WTC11 (cell line): ENCODE measurements around the gene UCKL1. TPM values are rescaled to one million over a fixed set of nuclear protein-coding genes. Genes with fewer than 3 reads are reported as not detected.

ENCODE experiments used
- ATAC-seq: fragments of 200-7000 bp; cut with Tn5 transposase; 2 replicates; pipeline ENCODE4 v1.10.0; 2021; ENCODE audit warnings: mild to moderate bottlenecking, moderate library complexity
- CTCF ChIA-PET: fragments of 300-600 bp; sonication (Branson Sonifier 250); formaldehyde crosslinking; loops from one replicate; lab custom pipeline; 2021; ENCODE audit warnings: antibody characterized with exemption; lab: Charles Lee
- POLR2A ChIA-PET: fragments of 350-600 bp; sonication (Branson Sonifier 250); formaldehyde crosslinking; loops from one replicate; lab custom pipeline; 2021; ENCODE audit warnings: antibody characterized with exemption; lab: Charles Lee
- DNase-seq: peaks from one replicate; pipeline ENCODE4 v3.0.0; 2021; ENCODE audit warnings: low spot score
- H3K27ac Mint-ChIP-seq: 2 replicates; pipeline ENCODE4 v1.8.0; 2021; ENCODE audit warnings: mixed read lengths
- H3K27me3 Mint-ChIP-seq: 2 replicates; pipeline ENCODE4 v1.8.0; 2021; ENCODE audit warnings: low read depth, mild to moderate bottlenecking, moderate library complexity, mixed read lengths
- H3K36me3 Mint-ChIP-seq: 2 replicates; pipeline ENCODE4 v1.8.0; 2021; ENCODE audit warnings: mixed read lengths
- H3K4me1 Mint-ChIP-seq: 2 replicates; pipeline ENCODE4 v1.8.0; 2022; ENCODE audit warnings: mixed read lengths
- H3K4me3 Mint-ChIP-seq: 2 replicates; pipeline ENCODE4 v1.8.0; 2021; ENCODE audit warnings: mild to moderate bottlenecking, moderate library complexity, mixed read lengths
- H3K9me3 Mint-ChIP-seq: 2 replicates; pipeline ENCODE4 v1.8.0; 2021; ENCODE audit warnings: mixed read lengths
- E2F1 ChIP-seq: sonication (generic); formaldehyde crosslinking; IDR thresholded peaks from 2 replicates; pipeline ENCODE4 v1.8.0; 2022; ENCODE audit warnings: mild to moderate bottlenecking, missing genetic modification reagents
- FOXP4 ChIP-seq: sonication (generic); formaldehyde crosslinking; IDR thresholded peaks from 2 replicates; pipeline ENCODE4 v1.8.0; 2022; ENCODE audit warnings: mild to moderate bottlenecking, missing genetic modification reagents
- HMGA2 ChIP-seq: fragments of 250-450 bp; sonication (Bioruptor Pico); IDR thresholded peaks from 2 replicates; pipeline ENCODE4 v1.4.0; 2021; ENCODE audit warnings: mild to moderate bottlenecking, moderate library complexity
- IRF2 ChIP-seq: sonication (generic); formaldehyde crosslinking; IDR thresholded peaks from 2 replicates; pipeline ENCODE4 v1.8.0; 2022; ENCODE audit warnings: low read depth, missing genetic modification reagents, borderline replicate concordance
- NFYB ChIP-seq: sonication (generic); formaldehyde crosslinking; conservative IDR thresholded peaks from 2 replicates; pipeline ENCODE4 v1.8.0; 2022; ENCODE audit warnings: low read depth, missing genetic modification reagents
- PRDM15 ChIP-seq: sonication (generic); formaldehyde crosslinking; IDR thresholded peaks from 2 replicates; pipeline ENCODE4 v1.8.0; 2022; ENCODE audit warnings: missing genetic modification reagents
- SMAD4 ChIP-seq: sonication (generic); formaldehyde crosslinking; IDR thresholded peaks from 2 replicates; pipeline ENCODE4 v1.8.0; 2022; ENCODE audit warnings: mild to moderate bottlenecking, missing genetic modification reagents
- ZNF232 ChIP-seq: sonication (generic); formaldehyde crosslinking; IDR thresholded peaks from 2 replicates; pipeline ENCODE4 v1.8.0; 2022; ENCODE audit warnings: mild to moderate bottlenecking, missing genetic modification reagents
- ZNF281 ChIP-seq: sonication (generic); formaldehyde crosslinking; IDR thresholded peaks from 2 replicates; pipeline ENCODE4 v1.8.0; 2023; ENCODE audit warnings: mild to moderate bottlenecking, missing genetic modification reagents
- total RNA-seq: library from RNA; stranded (reverse); gene quantifications from 3 replicates; pipeline ENCODE4 v1.2.3, GENCODE V29; 2021
- TF ChIP-seq, protein P1 (sequence below): sonication (generic); formaldehyde crosslinking; IDR thresholded peaks from 2 replicates; pipeline ENCODE4 v1.8.1; 2023; ENCODE audit warnings: mild to moderate bottlenecking, missing genetic modification reagents
- TF ChIP-seq, protein P2 (sequence below): sonication (generic); formaldehyde crosslinking; IDR thresholded peaks from 2 replicates; pipeline ENCODE4 v1.8.1; 2022; ENCODE audit warnings: low read depth, mild to moderate bottlenecking, moderate library complexity, missing genetic modification reagents, borderline replicate concordance

UCKL1 gene
- total RNA-seq, 1 experiment from 2014 or later = 51.2 TPM

GRCh38 chr20:64001607-64002011 lies 45.4 kb upstream of the UCKL1 start (continued):
- TF ChIP-seq, protein P1, sequence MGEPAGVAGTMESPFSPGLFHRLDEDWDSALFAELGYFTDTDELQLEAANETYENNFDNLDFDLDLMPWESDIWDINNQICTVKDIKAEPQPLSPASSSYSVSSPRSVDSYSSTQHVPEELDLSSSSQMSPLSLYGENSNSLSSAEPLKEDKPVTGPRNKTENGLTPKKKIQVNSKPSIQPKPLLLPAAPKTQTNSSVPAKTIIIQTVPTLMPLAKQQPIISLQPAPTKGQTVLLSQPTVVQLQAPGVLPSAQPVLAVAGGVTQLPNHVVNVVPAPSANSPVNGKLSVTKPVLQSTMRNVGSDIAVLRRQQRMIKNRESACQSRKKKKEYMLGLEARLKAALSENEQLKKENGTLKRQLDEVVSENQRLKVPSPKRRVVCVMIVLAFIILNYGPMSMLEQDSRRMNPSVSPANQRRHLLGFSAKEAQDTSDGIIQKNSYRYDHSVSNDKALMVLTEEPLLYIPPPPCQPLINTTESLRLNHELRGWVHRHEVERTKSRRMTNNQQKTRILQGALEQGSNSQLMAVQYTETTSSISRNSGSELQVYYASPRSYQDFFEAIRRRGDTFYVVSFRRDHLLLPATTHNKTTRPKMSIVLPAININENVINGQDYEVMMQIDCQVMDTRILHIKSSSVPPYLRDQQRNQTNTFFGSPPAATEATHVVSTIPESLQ (CRISPR knock-in tag) = no peak

DNA sequence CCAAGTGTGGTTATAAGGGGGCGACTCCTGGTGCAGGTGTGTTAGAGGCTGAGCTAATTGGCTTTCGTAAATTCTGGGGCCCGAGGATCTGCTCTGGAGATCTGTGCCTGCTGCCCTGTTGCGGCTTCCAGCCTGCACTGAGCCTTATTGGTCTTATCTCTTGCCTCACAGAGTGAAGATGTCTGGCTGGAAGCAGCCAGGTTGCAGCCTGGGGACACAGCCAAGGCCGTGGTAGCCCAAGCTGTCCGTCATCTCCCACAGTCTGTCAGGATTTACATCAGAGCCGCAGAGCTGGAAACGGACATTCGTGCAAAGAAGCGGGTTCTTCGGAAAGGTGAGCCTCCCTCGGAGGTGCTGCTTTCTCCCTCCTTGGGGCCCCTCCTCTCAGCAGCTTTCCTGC lies 44.7 kb upstream of the UCKL1 start:
- Mint-ChIP-seq H3K27ac (no peak overlapping the region), H3K36me3 (peaks cover 67% of the 10 kb centered on the region), H3K27me3 (no peaks in the 10 kb centered on the region), H3K4me1 (no peaks in the 10 kb centered on the region), H3K9me3 (no peaks in the 10 kb centered on the region), H3K4me3 (no peak overlapping the region)
- POLR2A ChIA-PET = interaction anchor here (0.6 kb wide), 1 partner anchor 141 kb away, joined by 3 read pairs; no protein-coding TSS in a partner anchor
- CTCF ChIA-PET = interaction anchor here (1.0 to 1.4 kb wide), 2 partner anchors 20 to 38 kb away, joined by 3 read pairs; no protein-coding TSS in a partner anchor
- no peak for ATAC-seq
- no peak for TF ChIP-seq SMAD4 (CRISPR knock-in tag)
- no peak for TF ChIP-seq HMGA2 (CRISPR knock-in tag)
- no peak for TF ChIP-seq FOXP4
- TF ChIP-seq IRF2 (CRISPR knock-in tag) = no peak
- TF ChIP-seq, protein P2, sequence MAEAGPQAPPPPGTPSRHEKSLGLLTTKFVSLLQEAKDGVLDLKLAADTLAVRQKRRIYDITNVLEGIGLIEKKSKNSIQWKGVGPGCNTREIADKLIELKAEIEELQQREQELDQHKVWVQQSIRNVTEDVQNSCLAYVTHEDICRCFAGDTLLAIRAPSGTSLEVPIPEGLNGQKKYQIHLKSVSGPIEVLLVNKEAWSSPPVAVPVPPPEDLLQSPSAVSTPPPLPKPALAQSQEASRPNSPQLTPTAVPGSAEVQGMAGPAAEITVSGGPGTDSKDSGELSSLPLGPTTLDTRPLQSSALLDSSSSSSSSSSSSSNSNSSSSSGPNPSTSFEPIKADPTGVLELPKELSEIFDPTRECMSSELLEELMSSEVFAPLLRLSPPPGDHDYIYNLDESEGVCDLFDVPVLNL (CRISPR knock-in tag) = no peak
- TF ChIP-seq ZNF281 (CRISPR knock-in tag) = no peak
- TF ChIP-seq PRDM15 = no peak
- TF ChIP-seq E2F1 (CRISPR knock-in tag) = no peak
- no peak for TF ChIP-seq ZNF232 (CRISPR knock-in tag)
- no peak for TF ChIP-seq NFYB
- TF ChIP-seq, all 79 proteins: peak for 0
- no peak for DNase-seq
